Measurements from ENCODE around the gene BUB3. TPM values are rescaled to one million over a fixed set of nuclear protein-coding genes. Genes with fewer than 3 reads are reported as not detected.

BUB3 gene
- total and polyA plus RNA-seq, 3 donors from 2014 or later, result 78.7 to 148 (median 96.0) TPM

- H3K4me1 ChIP-seq, result peaks cover 12% of the 10 kb centered on the region
- DNase-seq, result no peak
- H3K27me3 ChIP-seq, result peaks cover 9% of the 10 kb centered on the region
Observed at GRCh38 chr10:123134343-123134914, 19.8 kb upstream of the BUB3 start.

DNA sequence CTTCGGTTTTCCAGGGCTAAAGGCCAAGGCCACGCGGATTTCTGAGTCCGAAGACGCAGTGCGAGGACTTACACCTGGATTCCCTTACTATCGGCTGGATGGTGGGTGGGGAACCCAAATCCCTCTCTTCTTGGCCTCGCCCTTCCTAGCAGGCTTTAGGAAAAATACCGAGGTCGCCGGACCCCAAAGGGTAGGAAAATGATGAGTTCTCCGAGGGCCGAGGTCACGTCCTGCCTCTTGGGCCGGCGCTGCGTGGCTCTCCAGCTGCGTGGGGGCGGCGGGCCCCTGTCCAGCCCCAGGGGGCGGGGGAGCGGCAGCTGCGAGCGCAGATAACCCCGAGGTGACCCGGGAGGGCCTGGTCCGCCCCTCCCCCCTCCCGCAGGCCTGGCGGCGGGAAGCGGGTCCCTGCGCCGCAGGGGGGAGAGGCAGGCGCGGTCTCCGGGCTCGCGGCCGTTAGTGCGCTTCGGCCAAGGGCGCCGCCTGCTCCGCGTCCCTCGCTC, 19.2 kb upstream of the BUB3 start:
- intact Hi-C loops (cut with DNase I; ENCODE audit: low total_unique reads), result loop anchor here (5.0 kb wide), 1 partner anchor 422 kb away; no protein-coding TSS in a partner anchor
- no peaks in the 10 kb centered on the region for H3K36me3 ChIP-seq (ENCODE audit: low read depth, missing control alignments)
- H3K4me3 ChIP-seq, result peak overlapping the region; percentile 21 to 24
- H3K27me3 ChIP-seq, result peaks cover 14% of the 10 kb centered on the region
- 2 to 4% methylated on average over 9 to 33 of the region's 46 CpGs for WGBS, 2 donors
- peaks cover 12% of the 10 kb centered on the region for H3K4me1 ChIP-seq
- DNase-seq, result no peak
- H3K9me3 ChIP-seq, result no peaks in the 10 kb centered on the region
- TF ChIP-seq, protein P1, sequence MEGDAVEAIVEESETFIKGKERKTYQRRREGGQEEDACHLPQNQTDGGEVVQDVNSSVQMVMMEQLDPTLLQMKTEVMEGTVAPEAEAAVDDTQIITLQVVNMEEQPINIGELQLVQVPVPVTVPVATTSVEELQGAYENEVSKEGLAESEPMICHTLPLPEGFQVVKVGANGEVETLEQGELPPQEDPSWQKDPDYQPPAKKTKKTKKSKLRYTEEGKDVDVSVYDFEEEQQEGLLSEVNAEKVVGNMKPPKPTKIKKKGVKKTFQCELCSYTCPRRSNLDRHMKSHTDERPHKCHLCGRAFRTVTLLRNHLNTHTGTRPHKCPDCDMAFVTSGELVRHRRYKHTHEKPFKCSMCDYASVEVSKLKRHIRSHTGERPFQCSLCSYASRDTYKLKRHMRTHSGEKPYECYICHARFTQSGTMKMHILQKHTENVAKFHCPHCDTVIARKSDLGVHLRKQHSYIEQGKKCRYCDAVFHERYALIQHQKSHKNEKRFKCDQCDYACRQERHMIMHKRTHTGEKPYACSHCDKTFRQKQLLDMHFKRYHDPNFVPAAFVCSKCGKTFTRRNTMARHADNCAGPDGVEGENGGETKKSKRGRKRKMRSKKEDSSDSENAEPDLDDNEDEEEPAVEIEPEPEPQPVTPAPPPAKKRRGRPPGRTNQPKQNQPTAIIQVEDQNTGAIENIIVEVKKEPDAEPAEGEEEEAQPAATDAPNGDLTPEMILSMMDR (IDR thresholded peaks at IDR 0.05), result no peak
- H3K27ac ChIP-seq, result no peak overlapping the region

More at GRCh38 chr10:123134343-123134914, 19.8 kb upstream of the BUB3 start:
- H3K4me3 ChIP-seq, result peak overlapping the region in 1 of 2 donors; percentile 24
- no peak overlapping the region for H3K27ac ChIP-seq
- H3K9me3 ChIP-seq, result no peaks in the 10 kb centered on the region
- WGBS, 2 donors, result 2 to 4% methylated on average over 38 to 42 of the region's 42 CpGs
- intact Hi-C loops (cut with DNase I; ENCODE audit: low total_unique reads), result no loop called here
- TF ChIP-seq, protein P1 (IDR thresholded peaks at IDR 0.05), result no peak
- TF ChIP-seq POLR2A (IDR thresholded peaks at IDR 0.05), result no peak
- no peaks in the 10 kb centered on the region for H3K36me3 ChIP-seq (ENCODE audit: low read depth, missing control alignments)

DNA sequence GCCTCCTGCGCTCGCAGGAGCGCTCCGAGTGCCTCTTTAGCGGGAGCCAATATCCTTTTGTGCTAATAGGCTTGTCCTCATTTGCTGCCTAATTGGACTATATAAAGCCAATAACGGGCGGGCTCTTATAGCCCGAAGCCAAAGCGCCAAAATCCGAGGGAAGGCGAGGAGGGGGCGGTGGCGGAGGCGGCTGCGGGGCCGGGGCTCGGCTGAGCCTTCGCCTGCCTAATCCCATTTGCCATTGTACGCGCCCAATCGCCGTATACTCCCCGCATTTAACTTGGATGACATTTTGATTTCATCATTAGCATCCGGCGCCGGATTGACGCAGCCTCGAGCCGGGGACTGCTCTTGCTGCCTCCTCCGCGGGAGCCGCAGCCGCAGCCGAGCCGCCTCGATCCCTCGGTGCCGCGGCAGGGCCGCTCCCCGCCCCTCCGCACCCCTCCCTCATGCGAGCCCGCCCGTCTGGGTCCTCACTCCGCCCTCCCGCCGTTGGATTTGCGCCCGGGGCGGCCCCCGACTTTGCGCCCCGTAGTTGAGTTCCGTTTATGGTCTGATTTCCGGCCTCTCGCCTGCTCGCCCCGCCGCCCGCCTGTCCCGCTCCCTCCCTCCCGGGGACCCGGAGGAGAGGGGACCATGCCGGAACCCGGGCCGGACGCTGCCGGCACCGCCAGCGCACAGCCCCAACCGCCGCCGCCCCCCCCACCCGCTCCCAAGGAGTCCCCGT, 18.6 kb upstream of the BUB3 start, which contains the start of gene HMX3:
TSS of gene HMX3 (plus strand) at position 556 of the 727 bp plus-strand sequence. CDS start at position 637, 81 bp downstream.
- H3K27me3 ChIP-seq, result peaks cover 16% of the 10 kb centered on the region
- intact Hi-C loops (cut with DNase I; ENCODE audit: low total_unique reads), result loop anchor here (5.0 kb wide), 1 partner anchor 422 kb away; no protein-coding TSS in a partner anchor
- DNase-seq, result no peak
- H3K9me3 ChIP-seq, result no peaks in the 10 kb centered on the region
- H3K4me1 ChIP-seq, result peaks cover 12% of the 10 kb centered on the region
- H3K36me3 ChIP-seq (ENCODE audit: low read depth, missing control alignments), result no peaks in the 10 kb centered on the region
- H3K4me3 ChIP-seq, result peak within 1 kb of the TSS; percentile 21 to 43
- WGBS, 2 donors, result 0 to 3% methylated on average over 3 to 76 of the region's 76 CpGs
- no peak for TF ChIP-seq POLR2A (IDR thresholded peaks at IDR 0.05)
- TF ChIP-seq, protein P1 (IDR thresholded peaks at IDR 0.05), result no peak
- H3K27ac ChIP-seq, result no peak within 1 kb of the TSS

GRCh38 chr10:123136221-123136805, 17.9 kb upstream of the BUB3 start:
- intact Hi-C loops (cut with DNase I; ENCODE audit: low total_unique reads), result loop anchor here (5.0 kb wide), 1 partner anchor 421 kb away; no protein-coding TSS in a partner anchor
- H3K36me3 ChIP-seq (ENCODE audit: low read depth, missing control alignments), result no peaks in the 10 kb centered on the region
- H3K27ac ChIP-seq, result no peak overlapping the region
- no peaks in the 10 kb centered on the region for H3K9me3 ChIP-seq
- peaks cover 12% of the 10 kb centered on the region for H3K4me1 ChIP-seq
- TF ChIP-seq POLR2A (IDR thresholded peaks at IDR 0.05), result no peak
- TF ChIP-seq, protein P1 (IDR thresholded peaks at IDR 0.05), result no peak
- peak overlapping the region; percentile 12 to 43 for H3K4me3 ChIP-seq
- DNase-seq, result no peak
- WGBS, 2 donors, result 3% methylated on average over 30 to 54 of the region's 59 CpGs
- H3K27me3 ChIP-seq, result peaks cover 16% of the 10 kb centered on the region

All from testis (tissue), 3 donors.